ENCODE results near the gene GRIK4. TPM values are rescaled to one million over a fixed set of nuclear protein-coding genes. Genes with fewer than 3 reads are reported as not detected.

GRIK4 gene
- total and polyA plus RNA-seq, 2 donors from 2014 or later: 0.25 TPM; not detected in 1

GRCh38 chr11:120635136-120635810 lies 123.7 kb downstream of the GRIK4 start:
- Histone ChIP-seq H3K27ac (ENCODE audit: low read depth in 2 of 2, low read length in 2 of 2) (no peak overlapping the region), H3K9me3 (ENCODE audit: control insufficient read depth in 2 of 3, insufficient read depth in 1 of 3, low read length in 3 of 3) (no peaks in the 10 kb centered on the region), H3K9ac (ENCODE audit: low read length in 3 of 3) (no peak overlapping the region), H3K4me1 (ENCODE audit: control insufficient read depth in 2 of 3, insufficient read depth in 2 of 3, low read depth in 1 of 3, low read length in 3 of 3) (no peaks in the 10 kb centered on the region), H3K4me3 (ENCODE audit: low read length in 3 of 3) (no peak overlapping the region), H3K27me3 (ENCODE audit: control insufficient read depth, insufficient read depth, low read length) (no peaks in the 10 kb centered on the region), H3K36me3 (ENCODE audit: control insufficient read depth in 2 of 3, insufficient read depth in 3 of 3, low read length in 3 of 3) (no peaks in the 10 kb centered on the region)
- TF ChIP-seq CTCF (IDR thresholded peaks at IDR 0.05; ENCODE audit: borderline replicate concordance, extremely low read depth, insufficient read depth): no peak
- DNase-seq (peak in 1 of 5 donors; percentile 28), FAIRE-seq (no peak)
- intact Hi-C loops (cut with DNase I): no loop called here

- DNase-seq (peak in 2 of 5 donors; percentile 7 to 30), FAIRE-seq (no peak)
- Histone ChIP-seq H3K4me3 (ENCODE audit: low read length in 3 of 3) (no peak overlapping the region), H3K4me1 (ENCODE audit: control insufficient read depth in 2 of 3, insufficient read depth in 2 of 3, low read depth in 1 of 3, low read length in 3 of 3) (no peaks in the 10 kb centered on the region), H3K9me3 (ENCODE audit: control insufficient read depth in 2 of 3, insufficient read depth in 1 of 3, low read length in 3 of 3) (no peaks in the 10 kb centered on the region), H3K27ac (ENCODE audit: low read depth in 2 of 2, low read length in 2 of 2) (no peak overlapping the region), H3K36me3 (ENCODE audit: control insufficient read depth in 2 of 3, insufficient read depth in 3 of 3, low read length in 3 of 3) (no peaks in the 10 kb centered on the region), H3K9ac (ENCODE audit: low read length in 3 of 3) (no peak overlapping the region), H3K27me3 (ENCODE audit: control insufficient read depth, insufficient read depth, low read length) (no peaks in the 10 kb centered on the region)
- intact Hi-C loops (cut with DNase I): no loop called here
- TF ChIP-seq CTCF (IDR thresholded peaks at IDR 0.05; ENCODE audit: borderline replicate concordance, extremely low read depth, insufficient read depth): no peak
These were observed 125.6 kb downstream of the GRIK4 start for GRCh38 chr11:120637131-120637530.

DNA sequence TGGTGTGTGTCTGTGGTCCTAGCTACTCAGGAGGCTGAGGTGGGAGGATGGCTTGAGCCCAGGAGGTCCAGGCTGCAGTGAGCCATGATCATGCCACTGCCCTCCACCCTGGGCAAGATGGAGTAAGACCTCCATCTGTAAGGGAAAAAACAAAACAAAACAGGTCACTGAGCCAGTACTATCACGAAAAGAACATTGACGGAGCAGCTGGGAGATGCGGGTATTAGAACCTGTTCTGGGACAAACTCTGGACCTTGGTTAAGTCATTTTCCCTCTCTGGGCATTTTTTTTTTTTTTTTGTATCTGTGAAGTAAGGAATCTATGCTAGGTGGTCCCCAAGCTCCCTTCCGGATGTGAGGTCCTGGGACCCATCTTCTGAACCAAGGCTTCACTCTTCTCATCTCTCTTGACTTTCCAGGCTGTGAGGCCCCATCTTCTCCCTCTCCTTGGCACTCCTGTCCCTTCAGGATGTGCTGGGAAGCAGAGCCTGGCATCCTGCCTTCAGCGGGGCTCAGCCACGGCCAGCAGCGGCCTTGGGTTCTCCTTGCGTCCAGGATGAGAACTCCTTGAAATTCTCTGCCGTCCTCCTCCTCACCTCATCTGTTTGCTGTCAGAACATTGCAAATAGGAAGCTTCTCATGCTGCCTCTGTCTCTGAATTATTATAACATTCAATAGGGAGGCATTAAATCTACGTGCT lies 130.8 kb downstream of the GRIK4 start:
- no peak for FAIRE-seq
- no peak overlapping the region for H3K9ac ChIP-seq (ENCODE audit: low read length in 3 of 3)
- H3K4me1 ChIP-seq (ENCODE audit: control insufficient read depth in 2 of 3, insufficient read depth in 2 of 3, low read depth in 1 of 3, low read length in 3 of 3): peaks cover 0 to 4% (median 4%) of the 10 kb centered on the region in 3 donors
- DNase-seq: no peak
- H3K9me3 ChIP-seq (ENCODE audit: control insufficient read depth in 2 of 3, insufficient read depth in 1 of 3, low read length in 3 of 3): peaks cover 0 to 1% (median 0%) of the 10 kb centered on the region in 3 donors
- intact Hi-C loops (cut with DNase I): no loop called here
- H3K4me3 ChIP-seq (ENCODE audit: low read length in 3 of 3): no peak overlapping the region
- no peaks in the 10 kb centered on the region for H3K36me3 ChIP-seq (ENCODE audit: control insufficient read depth in 2 of 3, insufficient read depth in 3 of 3, low read length in 3 of 3)
- no peak for TF ChIP-seq CTCF (IDR thresholded peaks at IDR 0.05; ENCODE audit: borderline replicate concordance, extremely low read depth, insufficient read depth)
- H3K27ac ChIP-seq (ENCODE audit: low read depth in 2 of 2, low read length in 2 of 2): no peak overlapping the region
- peaks cover 3% of the 10 kb centered on the region for H3K27me3 ChIP-seq (ENCODE audit: control insufficient read depth, insufficient read depth, low read length)

Data from kidney (tissue), 14 donors.